HG02852 (cell line): ENCODE data around the gene LRIT3.
"Not testable (repeated sequence)": the region's sequence is repeated elsewhere in the genome, so short reads cannot be mapped to it uniquely, and the experiment has no call there.

Source experiments
- ATAC-seq: cut with Tn5 transposase; IDR thresholded peaks from one replicate; pipeline ENCODE4 v1.9.1; 2021; ENCODE audit warnings: mild to moderate bottlenecking, moderate library complexity; ENCODE audit not compliant: unreplicated experiment

The LRIT3 gene

GRCh38 chr4:109846395-109847098 lies 1.4 kb upstream of the LRIT3 start:
- no peak for ATAC-seq

GRCh38 chr4:109848501-109848900 lies 594 bp downstream of the LRIT3 start:
- no peak for ATAC-seq

- ATAC-seq = no peak
Observed at GRCh38 chr4:109850601-109851000, 2.7 kb downstream of the LRIT3 start.

GRCh38 chr4:109859426-109860300 lies 11.8 kb downstream of the LRIT3 start:
- not testable (repeated sequence) for ATAC-seq

GRCh38 chr4:109861271-109861670 lies 13.4 kb downstream of the LRIT3 start:
- ATAC-seq = no peak

GRCh38 chr4:109861916-109862511 lies 14.1 kb downstream of the LRIT3 start:
- ATAC-seq = no peak

GRCh38 chr4:109864134-109864533 lies 16.2 kb downstream of the LRIT3 start:
- no peak for ATAC-seq

GRCh38 chr4:109870061-109870460 lies 22.2 kb downstream of the LRIT3 start:
- no peak for ATAC-seq

- no peak for ATAC-seq
Observed at GRCh38 chr4:109872065-109872464, 24.2 kb downstream of the LRIT3 start.

- ATAC-seq = no peak
Observed at GRCh38 chr4:109872950-109873656, 25.2 kb downstream of the LRIT3 start.

GRCh38 chr4:109873791-109874514 lies 26.0 kb downstream of the LRIT3 start:
- no peak for ATAC-seq

- ATAC-seq = no peak
Observed at GRCh38 chr4:109875106-109875505, 27.2 kb downstream of the LRIT3 start.

- not testable (repeated sequence) for ATAC-seq
Observed at GRCh38 chr4:109875553-109875952, 27.6 kb downstream of the LRIT3 start.

- ATAC-seq = no peak
Observed at GRCh38 chr4:109876634-109877265, 28.8 kb downstream of the LRIT3 start.

- peak; percentile 94 for ATAC-seq
Observed at GRCh38 chr4:109877400-109877799, 29.5 kb downstream of the LRIT3 start.

GRCh38 chr4:109878355-109878754 lies 30.4 kb downstream of the LRIT3 start:
- ATAC-seq = no peak

GRCh38 chr4:109879081-109879480 lies 31.2 kb downstream of the LRIT3 start:
- ATAC-seq = no peak

GRCh38 chr4:109879636-109880314 lies 31.9 kb downstream of the LRIT3 start:
- no peak for ATAC-seq

- no peak for ATAC-seq
Observed at GRCh38 chr4:109886303-109886702, 38.4 kb downstream of the LRIT3 start.
